SIG-M5 treated with dmso at 0.1 percent for 504 hours (cell line): ENCODE measurements around the gene SNRPA.

Experiments used
- DNase-seq: peaks from one replicate; lab custom pipeline; 2025; ENCODE audit not compliant: unreplicated experiment; lab: John Stamatoyannopoulos, UW

The SNRPA gene

DNA sequence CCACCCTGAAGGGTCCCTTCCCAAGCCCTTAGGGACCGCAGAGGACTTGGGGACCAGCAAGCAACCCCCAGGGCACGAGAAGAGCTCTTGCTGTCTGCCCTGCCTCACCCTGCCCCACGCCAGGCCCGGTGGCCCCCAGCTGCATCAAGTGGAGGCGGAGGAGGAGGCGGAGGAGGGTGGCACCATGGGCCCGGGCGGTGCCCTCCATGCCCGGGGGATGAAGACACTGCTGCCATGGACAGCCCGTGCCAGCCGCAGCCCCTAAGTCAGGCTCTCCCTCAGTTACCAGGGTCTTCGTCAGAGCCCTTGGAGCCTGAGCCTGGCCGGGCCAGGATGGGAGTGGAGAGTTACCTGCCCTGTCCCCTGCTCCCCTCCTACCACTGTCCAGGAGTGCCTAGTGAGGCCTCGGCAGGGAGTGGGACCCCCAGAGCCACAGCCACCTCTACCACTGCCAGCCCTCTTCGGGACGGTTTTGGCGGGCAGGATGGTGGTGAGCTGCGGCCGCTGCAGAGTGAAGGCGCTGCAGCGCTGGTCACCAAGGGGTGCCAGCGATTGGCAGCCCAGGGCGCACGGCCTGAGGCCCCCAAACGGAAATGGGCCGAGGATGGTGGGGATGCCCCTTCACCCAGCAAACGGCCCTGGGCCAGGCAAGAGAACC, 49.5 kb downstream of the SNRPA start:
- no peak for DNase-seq

DNA sequence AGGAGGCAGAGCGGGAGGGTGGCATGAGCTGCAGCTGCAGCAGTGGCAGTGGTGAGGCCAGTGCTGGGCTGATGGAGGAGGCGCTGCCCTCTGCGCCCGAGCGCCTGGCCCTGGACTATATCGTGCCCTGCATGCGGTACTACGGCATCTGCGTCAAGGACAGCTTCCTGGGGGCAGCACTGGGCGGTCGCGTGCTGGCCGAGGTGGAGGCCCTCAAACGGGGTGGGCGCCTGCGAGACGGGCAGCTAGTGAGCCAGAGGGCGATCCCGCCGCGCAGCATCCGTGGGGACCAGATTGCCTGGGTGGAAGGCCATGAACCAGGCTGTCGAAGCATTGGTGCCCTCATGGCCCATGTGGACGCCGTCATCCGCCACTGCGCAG, 50.0 kb downstream of the SNRPA start:
- no peak for DNase-seq

DNA sequence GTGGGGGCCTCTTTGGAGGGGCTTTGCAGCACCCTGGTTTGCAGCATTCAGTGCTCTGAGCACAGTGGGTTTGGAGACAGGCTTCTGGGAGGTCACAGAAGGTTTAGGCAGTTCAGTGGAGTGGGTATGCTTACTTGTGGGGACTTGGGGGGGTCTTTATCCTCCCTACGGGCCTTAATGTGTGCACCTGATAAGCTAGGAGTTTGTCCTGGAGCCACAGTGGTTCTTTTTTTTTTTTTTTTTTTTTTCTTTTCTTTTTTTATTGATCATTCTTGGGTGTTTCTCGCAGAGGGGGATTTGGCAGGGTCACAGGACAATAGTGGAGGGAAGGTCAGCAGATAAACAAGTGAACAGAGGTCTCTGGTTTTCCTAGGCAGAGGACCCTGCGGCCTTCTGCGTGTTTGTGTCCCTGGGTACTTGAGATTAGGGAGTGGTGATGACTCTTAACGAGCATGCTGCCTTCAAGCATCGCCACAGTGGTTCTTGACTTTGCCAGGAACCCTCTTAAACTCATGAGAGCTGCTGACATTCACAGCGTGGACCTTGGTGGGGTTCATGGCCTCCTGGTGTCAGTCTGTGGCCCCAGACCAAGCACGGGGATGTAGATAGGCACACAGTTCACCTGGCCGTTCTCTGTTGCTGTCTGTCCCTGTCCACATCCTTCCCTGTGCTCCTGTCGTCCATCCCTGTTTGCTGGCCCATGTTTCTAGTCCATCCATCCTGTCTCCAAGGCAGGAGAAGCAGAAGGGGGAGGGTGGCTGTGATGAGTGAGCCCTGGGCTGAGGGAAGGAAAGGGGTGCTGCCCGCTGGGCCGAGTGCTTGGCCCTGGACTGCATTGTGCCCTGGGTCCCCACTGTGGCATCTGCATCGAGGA, 50.7 kb downstream of the SNRPA start:
- DNase-seq: no peak

DNA sequence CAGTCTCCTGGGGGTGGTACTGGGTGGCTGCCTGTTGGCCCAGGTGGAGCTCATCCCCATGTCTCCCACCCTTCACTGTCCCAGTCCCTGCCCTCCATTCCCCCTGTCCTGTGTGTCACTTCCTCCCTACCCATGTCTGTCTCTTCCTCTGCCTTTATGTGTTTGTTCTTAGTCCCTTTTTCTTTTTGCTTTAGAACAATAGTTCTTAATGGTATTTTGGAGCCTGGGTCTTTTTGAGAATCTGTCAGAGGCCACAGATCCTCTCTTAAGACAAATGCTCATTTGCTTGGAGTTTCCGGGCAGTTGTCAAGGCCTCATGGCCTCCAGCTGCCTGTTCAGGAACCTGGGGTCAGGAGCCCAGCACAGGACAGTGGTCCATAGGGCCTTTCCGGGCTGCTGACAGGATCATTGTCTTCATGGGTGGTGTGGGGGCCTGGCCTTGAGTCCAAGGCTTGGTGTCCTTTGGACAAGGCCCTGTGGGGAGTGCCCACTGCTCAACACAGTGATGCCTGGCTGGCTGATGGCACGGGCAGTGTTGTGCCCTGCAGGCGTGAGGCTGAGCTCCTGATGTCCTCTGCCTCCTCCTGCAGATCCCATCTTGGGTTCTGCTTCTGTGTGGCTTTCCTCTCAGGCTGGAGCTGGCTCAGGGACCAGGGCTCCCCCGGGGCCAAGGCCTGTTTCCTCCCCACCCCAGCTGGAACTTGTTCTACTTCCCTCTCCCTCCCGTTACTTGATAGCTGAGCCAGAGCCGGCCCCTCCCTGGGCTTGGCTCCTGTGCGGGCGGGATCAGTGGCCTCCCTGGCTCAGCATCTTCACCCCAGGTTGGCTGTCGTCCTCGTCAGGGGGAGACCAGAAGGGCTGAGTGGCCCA, 51.5 kb downstream of the SNRPA start:
- no peak for DNase-seq

DNA sequence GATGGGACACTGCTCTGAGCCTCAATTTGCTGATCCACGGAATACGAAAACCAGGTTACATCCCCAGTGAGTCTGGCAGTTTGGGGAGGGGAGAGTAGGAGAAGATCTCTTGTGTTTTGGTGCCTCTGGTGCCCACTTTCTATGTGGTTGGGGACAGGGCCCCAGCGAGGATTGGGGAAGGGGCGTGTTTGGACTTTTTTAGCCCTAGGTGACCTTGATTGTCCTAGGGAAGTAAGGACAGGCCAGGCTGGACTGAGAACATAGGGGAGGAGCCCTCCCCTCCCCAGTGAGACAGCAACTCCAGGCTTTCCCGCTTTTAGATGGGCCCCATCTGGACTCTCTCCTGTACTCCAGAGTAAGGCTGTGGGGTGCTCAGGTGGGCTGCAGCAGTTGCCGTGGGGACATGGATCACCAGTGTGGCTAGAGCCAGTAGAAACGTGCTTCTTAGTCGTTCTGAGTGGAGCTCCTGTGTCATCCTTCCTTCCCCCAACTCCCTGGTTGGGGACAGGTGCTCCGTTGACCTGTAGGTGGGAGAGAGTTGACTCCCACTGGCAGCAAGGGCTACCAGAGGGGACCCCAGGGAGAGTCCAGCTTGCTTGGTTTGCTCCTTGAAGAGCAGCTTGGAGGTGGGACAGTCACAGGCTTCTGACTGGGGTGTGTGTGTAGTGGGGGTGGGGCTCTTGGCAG, 52.3 kb downstream of the SNRPA start:
- DNase-seq: no peak

DNA sequence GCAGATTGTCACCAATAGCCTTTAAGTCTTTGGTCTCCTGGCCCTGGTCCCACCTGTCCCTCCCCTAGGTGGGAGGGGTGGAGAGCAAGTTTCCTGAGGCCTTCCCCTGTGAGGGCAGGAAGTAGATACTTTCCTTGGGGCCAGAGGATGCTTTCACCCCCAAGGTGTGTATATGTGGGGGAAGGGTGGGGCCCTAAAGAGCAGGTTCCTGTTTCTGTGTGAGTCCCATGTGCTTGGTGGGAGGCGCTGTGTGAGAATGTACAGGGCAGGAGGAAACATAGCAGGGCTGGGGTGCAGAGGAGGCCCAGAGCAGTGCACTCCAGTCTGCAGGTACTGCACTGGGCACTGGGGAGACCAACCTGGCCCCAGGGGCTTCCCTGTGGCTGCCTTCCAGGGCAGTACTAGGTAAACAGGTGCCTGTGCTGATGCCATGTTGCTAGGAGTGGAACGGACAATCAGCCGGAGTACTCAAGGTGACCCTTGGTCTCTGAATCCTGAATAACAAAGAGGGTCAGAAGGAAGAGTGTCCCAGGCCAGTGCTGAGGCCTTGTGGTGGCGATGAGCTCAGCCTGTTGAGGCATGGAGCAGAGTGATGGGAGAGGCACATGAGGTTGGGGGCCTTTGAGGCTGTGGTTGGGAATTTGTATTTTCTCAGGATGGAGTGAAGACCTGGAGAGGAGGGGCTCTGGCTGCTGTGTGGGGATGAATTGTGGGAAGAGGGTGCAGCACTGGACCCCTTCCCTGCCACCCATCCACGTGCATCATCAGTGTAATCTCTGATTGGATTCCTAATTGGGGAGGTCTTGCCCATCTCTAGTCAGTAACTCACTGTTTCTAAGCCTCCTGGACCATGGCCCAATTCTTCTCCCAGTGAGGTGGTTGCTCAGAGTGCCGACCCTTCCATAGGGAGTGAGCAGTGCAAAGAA, 53.1 kb downstream of the SNRPA start:
- peak; percentile 24 for DNase-seq

DNA sequence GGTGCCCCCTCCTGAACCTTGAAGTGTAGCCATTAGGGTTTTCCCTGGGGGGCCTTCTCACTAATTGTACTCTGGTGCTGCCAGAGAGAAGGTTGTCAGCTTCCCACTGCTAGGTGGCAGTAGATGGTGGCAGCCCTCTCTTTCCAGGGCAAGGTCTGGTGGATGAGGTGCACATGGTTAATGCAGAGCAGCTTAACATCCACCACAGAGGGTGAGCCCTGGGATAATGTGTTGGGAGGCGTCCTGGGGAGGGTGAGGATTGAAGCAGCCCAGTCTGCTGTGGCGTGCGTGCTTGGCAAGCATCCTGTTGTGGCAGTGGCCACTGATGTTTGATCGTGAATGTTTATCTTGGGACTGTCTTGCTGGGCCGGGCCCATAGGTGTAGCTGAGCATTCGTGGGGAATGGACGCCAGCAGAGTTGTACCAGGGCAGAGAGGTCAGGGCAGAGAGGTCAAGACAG, 53.8 kb downstream of the SNRPA start:
- DNase-seq: no peak

DNA sequence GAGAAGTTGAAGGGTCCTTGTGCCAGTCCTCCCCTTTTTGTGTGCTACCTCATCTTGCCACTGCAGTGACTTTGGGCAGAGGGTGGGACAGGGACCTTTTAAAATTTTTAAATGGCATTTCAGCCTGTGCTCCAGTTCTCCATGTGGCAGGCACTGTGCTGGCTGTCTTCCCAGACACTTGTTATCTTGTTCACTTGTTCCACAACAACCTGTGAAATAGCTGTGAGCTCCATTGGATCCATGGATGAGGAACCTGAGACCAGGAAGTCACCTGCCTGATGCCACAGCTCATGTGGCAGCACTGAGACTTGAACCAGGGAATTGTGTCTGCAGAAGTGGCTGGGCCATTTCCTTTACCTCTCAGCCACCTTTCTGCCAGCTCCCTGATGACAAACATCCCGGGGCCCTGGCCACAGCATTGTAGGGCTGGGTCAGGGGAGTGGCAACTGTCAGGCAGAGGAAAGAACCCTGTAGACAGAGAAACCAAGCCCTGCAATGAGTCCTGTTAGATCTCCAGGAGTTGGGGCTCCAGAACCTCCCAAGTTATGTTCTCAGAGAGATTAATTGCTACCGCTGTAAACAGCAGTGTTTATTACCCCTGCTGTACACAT, 54.4 kb downstream of the SNRPA start:
- DNase-seq: no peak

DNA sequence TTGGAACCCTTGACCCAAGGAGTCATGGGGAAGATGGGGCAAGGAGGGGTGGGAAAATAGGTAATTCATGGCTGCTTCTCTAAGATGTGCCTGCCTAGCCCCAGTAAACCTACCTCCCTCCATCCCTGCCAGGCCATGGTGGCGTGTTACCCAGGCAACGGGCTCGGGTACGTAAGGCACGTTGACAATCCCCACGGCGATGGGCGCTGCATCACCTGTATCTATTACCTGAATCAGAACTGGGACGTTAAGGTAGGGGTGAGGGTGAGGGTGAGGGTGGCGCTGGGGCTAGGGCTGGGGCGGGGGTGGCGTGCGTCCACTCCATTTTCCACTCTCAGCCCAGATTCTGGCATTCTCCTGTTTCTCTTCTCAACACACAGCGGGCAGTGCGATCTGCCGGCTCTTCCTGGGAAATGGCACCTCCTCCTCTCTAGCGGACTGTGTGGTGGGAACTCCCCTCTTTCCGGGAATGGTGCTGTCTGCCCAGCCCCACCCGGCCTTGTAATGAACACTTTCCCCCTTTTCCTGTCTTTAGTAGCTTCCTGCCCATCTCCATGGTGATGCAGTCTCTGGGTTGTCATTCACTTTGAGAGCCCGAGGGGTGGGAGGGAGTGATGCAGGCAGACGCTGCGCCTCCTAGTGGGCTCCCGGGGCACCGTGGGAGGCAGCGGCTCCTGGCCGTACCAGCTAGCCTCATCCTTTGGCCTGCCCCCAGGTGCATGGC, 55.6 kb downstream of the SNRPA start:
- DNase-seq: peak; percentile 54

DNA sequence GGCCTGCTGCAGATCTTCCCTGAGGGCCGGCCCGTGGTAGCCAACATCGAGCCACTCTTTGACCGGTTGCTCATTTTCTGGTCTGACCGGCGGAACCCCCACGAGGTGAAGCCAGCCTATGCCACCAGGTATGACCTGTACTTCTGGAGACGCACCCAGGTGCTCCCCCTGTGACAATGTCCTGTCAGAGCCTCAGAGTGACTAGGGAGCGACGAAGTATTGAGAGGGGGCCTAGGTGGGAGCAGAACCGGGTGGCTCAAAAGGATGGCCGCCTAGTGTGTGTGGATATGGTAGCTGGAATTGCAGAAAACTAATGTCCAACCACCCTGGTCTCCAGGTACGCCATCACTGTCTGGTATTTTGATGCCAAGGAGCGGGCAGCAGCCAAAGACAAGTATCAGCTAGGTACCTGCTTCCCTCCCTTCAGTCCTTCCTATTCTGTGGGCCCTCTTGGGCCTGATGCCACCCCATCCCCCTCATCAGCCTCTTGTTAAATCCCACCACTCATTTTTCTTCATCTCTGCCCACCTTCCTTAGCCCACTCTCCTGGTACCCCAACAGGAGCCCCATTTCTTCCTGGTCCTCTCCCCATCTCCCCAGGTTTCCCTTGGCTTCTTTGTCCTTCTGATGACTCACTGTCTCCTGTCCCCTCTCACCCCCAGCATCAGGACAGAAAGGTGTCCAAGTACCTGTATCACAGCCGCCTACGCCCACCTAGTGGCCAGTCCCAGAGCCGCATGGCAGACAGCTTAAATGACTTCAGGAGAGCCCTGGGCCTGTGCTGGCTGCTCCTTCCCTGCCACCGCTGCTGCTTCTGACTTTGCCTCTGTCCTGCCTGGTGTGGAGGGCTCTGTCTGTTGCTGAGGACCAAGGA, 56.4 kb downstream of the SNRPA start:
- peak; percentile 11 for DNase-seq

DNA sequence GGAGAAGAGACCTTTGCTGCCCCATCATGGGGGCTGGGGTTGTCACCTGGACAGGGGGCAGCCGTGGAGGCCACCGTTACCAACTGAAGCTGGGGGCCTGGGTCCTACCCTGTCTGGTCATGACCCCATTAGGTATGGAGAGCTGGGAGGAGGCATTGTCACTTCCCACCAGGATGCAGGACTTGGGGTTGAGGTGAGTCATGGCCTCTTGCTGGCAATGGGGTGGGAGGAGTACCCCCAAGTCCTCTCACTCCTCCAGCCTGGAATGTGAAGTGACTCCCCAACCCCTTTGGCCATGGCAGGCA, 57.0 kb downstream of the SNRPA start:
- DNase-seq: no peak

DNA sequence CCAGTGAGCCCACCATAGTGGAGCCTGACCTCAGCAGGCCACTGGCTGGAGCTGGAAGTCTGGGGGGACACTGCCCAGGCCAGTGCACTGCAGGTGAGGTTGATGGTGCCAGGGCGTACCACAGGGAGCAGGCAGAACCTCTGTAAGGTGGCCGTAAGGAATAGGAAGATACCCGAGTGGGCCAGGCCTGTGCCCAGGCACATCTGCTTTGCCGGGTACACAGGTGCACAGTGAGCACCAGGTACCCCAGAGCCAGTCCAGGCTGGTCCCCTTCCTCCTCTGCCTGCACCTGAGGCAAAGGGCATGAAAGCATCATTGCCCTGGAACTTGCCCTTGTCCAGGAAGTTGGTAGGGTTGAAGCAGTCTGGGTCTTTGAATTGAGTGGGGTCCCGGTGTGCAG, 57.5 kb downstream of the SNRPA start:
- no peak for DNase-seq

DNA sequence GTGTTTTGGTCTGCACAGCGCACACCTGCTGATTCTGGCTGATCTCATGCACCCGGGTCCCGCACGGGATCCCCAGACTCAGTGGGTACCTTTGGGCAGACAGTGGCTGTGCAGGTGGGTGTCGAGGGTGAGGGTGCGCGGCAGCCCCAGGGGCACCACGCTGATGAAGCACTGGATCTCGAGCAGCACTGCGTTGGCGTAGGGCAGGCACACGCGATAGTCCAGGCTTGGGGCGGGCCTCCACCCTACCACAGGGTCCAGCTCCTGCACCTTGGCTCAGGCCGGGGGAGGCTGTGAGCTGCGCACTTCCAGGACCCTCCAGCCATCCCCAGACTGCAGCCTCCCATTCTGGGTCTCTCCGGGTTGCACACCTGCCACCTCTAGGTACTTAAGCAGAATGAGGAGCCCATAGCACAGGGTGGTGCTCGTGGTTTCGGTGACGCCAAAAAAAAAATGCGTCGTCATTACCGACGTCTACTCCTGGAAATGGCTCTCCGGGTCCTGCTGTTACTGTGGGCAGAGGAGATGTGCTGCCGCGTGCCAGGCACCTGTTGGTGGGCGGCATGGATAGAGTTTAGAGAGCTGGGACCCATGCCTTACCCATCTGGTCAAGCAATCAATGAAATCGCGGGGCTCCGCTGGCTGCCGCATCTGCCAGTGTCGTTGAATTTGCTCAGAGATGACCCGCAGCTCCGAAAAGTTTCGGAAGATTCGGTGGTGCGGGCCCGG, 58.5 kb downstream of the SNRPA start:
- no peak for DNase-seq

DNA sequence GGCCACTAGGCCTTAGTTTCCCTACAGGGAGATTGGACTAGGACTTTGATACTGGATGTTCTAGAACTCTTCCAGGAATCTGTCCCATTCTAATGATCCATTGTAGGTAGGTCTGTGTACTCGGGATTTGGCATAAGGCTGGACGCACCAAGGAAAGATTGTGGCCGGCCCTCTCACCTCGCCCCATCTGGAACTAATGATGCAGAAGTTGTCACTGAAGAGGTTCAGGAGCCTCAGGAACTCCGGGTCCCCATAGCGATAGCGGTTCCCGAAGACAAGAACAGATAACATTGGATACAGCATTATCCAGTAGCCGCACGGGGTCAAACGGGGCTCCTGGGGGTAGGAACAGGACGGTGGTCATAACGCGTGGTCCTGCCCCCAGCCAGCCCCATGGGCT, 59.2 kb downstream of the SNRPA start:
- no peak for DNase-seq

DNA sequence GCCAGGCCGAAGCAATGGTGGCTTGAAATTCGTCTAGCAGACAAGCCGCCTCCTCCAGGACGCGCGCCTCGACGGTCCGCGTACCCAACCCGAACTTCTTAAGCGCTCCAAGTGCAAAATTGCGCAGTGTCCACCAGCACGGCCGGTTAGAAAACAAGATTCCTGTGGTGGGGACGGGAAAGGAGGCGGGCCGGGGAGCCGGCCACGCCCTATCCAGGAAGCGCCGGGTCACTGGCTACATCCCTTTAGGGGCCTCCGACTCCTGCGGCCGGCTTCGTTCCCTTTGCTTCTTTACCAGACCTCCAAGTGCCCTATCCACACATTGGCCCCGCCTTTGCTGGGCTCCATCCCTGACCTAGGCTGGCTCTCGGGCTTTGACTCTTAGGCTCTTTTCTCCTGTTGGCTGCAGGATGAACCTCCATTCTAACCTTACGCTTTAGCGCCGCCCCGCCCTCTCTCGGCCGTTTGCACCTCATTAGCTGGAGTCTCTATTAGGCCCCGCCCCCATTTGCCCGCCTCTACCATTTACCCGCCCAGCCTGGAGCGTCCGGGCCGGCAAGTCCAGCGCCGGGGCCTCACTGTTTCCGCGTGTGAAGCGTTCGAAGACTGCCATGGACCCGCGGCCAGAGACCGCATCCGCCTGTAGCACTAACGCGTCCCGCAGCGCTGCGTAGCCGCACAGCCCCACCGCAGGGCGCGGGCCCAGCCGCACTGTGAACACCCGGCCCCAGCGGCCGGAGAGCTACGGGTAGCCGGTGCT, 59.8 kb downstream of the SNRPA start:
- DNase-seq: peak; percentile 32

DNA sequence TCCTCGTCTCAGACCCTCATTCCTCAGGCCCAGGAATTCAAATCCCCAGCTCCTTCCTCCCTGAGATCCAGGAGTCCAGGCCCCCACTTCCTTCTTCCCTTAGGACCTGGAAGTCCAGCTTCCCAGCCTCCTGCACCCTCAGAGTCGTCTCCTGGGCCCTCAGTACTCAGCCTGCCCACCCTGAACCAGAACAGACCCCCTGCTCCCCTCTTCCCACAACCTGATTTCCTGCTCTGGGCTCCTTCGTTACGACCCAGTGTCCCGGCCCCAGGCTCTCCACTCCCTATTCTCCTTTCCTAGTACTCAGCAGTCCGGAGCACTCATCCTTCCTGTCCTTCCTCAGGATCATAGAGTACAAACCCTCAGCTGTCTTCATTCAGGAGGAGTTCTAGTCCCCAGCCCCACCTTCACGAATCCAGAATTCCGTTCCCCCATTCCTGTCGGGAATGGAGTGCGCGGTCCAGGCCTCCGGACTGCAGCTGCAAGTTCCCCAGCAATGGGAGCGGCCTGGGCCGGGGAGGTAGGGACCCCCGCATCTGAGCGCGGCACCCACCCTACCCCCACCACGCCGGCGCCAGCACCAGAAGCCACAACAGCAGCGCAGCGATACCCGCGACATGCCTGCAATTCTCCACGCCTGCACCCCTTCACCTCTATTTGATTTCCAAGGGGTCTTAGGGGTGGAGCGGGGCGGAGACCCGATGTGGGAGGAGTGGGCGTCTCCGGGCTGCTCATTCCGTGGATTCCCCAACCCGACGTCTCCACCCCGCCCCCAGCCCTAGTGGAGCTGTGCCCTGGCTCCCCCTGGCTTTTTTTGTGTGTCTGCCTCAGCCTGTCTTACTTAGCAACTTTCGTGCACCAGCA, 60.7 kb downstream of the SNRPA start:
- no peak for DNase-seq
